CD4-positive, alpha-beta T cell treated with Interleukin-4 for 1 hour (primary cell): ENCODE results near the gene LCE3D.
"Not testable (repeated sequence)": the region's sequence is repeated elsewhere in the genome, so short reads cannot be mapped to it uniquely, and the experiment has no call there.

Experiments
- DNase-seq, 2 donors: peaks; one replicate each; pipeline ENCODE4 v3.0.0-alpha.2; 2020 to 2022

Gene LCE3D

GRCh38 chr1:152580433-152580832, at the start of gene LCE3D:
Gene LCE3D (minus strand): TSS chr1:152580516. CDS start chr1:152579936, 580 bp downstream.
- DNase-seq = no peak

GRCh38 chr1:152626744-152627143, 46.4 kb upstream of the LCE3D start:
- no peak for DNase-seq

- no peak for DNase-seq
Observed at GRCh38 chr1:152623203-152623844, 43.0 kb upstream of the LCE3D start.

GRCh38 chr1:152622803-152623202, 42.5 kb upstream of the LCE3D start, which contains the start of gene LCE3A:
Gene LCE3A (minus strand): TSS chr1:152623103. CDS start chr1:152623103, 0 bp downstream.
- no peak for DNase-seq

- no peak for DNase-seq
Observed at GRCh38 chr1:152621993-152622392, 41.7 kb upstream of the LCE3D start.

GRCh38 chr1:152613511-152613910, 33.2 kb upstream of the LCE3D start, which contains the start of gene LCE3B:
Gene LCE3B (plus strand): TSS chr1:152613811. CDS start chr1:152613811, 0 bp downstream.
- DNase-seq = no peak

GRCh38 chr1:152599934-152600333, 19.6 kb upstream of the LCE3D start, which contains the start of gene LCE3C:
Gene LCE3C (plus strand): TSS chr1:152600234. CDS start chr1:152600732, 498 bp downstream.
- no peak for DNase-seq

- DNase-seq = no peak
Observed at GRCh38 chr1:152596986-152597385, 16.7 kb upstream of the LCE3D start.

- DNase-seq = no peak
Observed at GRCh38 chr1:152585586-152585985, 5.3 kb upstream of the LCE3D start.

GRCh38 chr1:152582647-152583046, 2.3 kb upstream of the LCE3D start:
- DNase-seq = no peak

- not testable (repeated sequence) for DNase-seq
Observed at GRCh38 chr1:152579526-152579925, 790 bp downstream of the LCE3D start.

GRCh38 chr1:152577168-152577567, 3.1 kb downstream of the LCE3D start:
- DNase-seq = no peak

- DNase-seq = no peak
Observed at GRCh38 chr1:152566681-152567080, 13.6 kb downstream of the LCE3D start, which contains the start of gene LCE3E. Gene LCE3E (minus strand): TSS chr1:152566780. CDS start chr1:152566208, 572 bp downstream.

- no peak for DNase-seq
Observed at GRCh38 chr1:152565535-152566215, 14.6 kb downstream of the LCE3D start.

GRCh38 chr1:152565115-152565514, 15.2 kb downstream of the LCE3D start:
- no peak for DNase-seq

GRCh38 chr1:152548358-152548757, 32.0 kb downstream of the LCE3D start:
- not testable (repeated sequence) for DNase-seq

- DNase-seq = no peak
Observed at GRCh38 chr1:152546704-152547103, 33.6 kb downstream of the LCE3D start.

GRCh38 chr1:152543820-152544219, 36.5 kb downstream of the LCE3D start:
- no peak for DNase-seq

GRCh38 chr1:152539901-152540300, 40.4 kb downstream of the LCE3D start:
- DNase-seq = no peak

GRCh38 chr1:152537496-152537895, 42.8 kb downstream of the LCE3D start:
- DNase-seq = no peak

GRCh38 chr1:152535774-152536173, 44.5 kb downstream of the LCE3D start:
- no peak for DNase-seq

GRCh38 chr1:152533327-152533938, 46.9 kb downstream of the LCE3D start:
- DNase-seq = no peak
